Measurements from ENCODE around the gene HOXA10.

GRCh38 chr7:27140126-27140857 lies 33.8 kb downstream of the HOXA10 start:
- no peak for TF ChIP-seq EZH2 (IDR thresholded peaks at IDR 0.05)
- no peak for TF ChIP-seq POLR2AphosphoS5 (IDR thresholded peaks at IDR 0.05; ENCODE audit: borderline replicate concordance, low read depth, low read length)

Data from SK-N-MC (cell line).